HG03139 (cell line): ENCODE data around the gene DBN1.

Experiments
- ATAC-seq: cut with Tn5 transposase; IDR thresholded peaks from one replicate; pipeline ENCODE4 v1.9.1; 2021; ENCODE audit not compliant: unreplicated experiment

The DBN1 gene

GRCh38 chr5:177475563-177476427 is 2.4 kb upstream of the DBN1 start:
- ATAC-seq, result no peak

- ATAC-seq, result no peak
Observed at GRCh38 chr5:177474846-177475562, 1.6 kb upstream of the DBN1 start.

- no peak for ATAC-seq
Observed at GRCh38 chr5:177474002-177474476, 605 bp upstream of the DBN1 start.

GRCh38 chr5:177472460-177473442 is 683 bp downstream of the DBN1 start:
- no peak for ATAC-seq

- no peak for ATAC-seq
Observed at GRCh38 chr5:177471610-177472356, 1.7 kb downstream of the DBN1 start.

GRCh38 chr5:177470759-177471536 is 2.5 kb downstream of the DBN1 start:
- no peak for ATAC-seq

- no peak for ATAC-seq
Observed at GRCh38 chr5:177469750-177470525, 3.5 kb downstream of the DBN1 start.

GRCh38 chr5:177468685-177469628 is 4.5 kb downstream of the DBN1 start:
- no peak for ATAC-seq

GRCh38 chr5:177468329-177468684 is 5.1 kb downstream of the DBN1 start:
- ATAC-seq, result no peak

GRCh38 chr5:177467436-177467835 is 6.0 kb downstream of the DBN1 start:
- ATAC-seq, result no peak

- no peak for ATAC-seq
Observed at GRCh38 chr5:177466861-177467260, 6.6 kb downstream of the DBN1 start.

- no peak for ATAC-seq
Observed at GRCh38 chr5:177465044-177465443, 8.4 kb downstream of the DBN1 start.

- ATAC-seq, result no peak
Observed at GRCh38 chr5:177462021-177462670, 11.3 kb downstream of the DBN1 start.

GRCh38 chr5:177459819-177460628 is 13.4 kb downstream of the DBN1 start:
- ATAC-seq, result no peak

- ATAC-seq, result no peak
Observed at GRCh38 chr5:177459357-177459756, 14.1 kb downstream of the DBN1 start.

- no peak for ATAC-seq
Observed at GRCh38 chr5:177458912-177459350, 14.5 kb downstream of the DBN1 start.
